Neuron (in vitro differentiated cells): ENCODE measurements around the gene IHH.

Experiments
- H2AFZ ChIP-seq: one replicate; pipeline ENCODE4 v1.6.1; 2013; ENCODE audit warnings: low read depth, mild to moderate bottlenecking, inconsistent platforms, low read length, moderate library complexity
- H3K27me3 ChIP-seq: one replicate; pipeline ENCODE4 v1.6.1; 2013; ENCODE audit warnings: low read length; ENCODE audit not compliant: insufficient read depth
- H3K36me3 ChIP-seq: one replicate; pipeline ENCODE4 v1.6.1; 2013; ENCODE audit warnings: low read length; ENCODE audit not compliant: insufficient read depth
- H3K4me1 ChIP-seq: one replicate; pipeline ENCODE4 v1.6.1; 2013; ENCODE audit warnings: low read length; ENCODE audit not compliant: insufficient read depth
- H3K4me3 ChIP-seq: 2 replicates; pipeline ENCODE4 v1.5.1; 2013; ENCODE audit warnings: mild to moderate bottlenecking, low read length, moderate library complexity
- H3K9me3 ChIP-seq: one replicate; pipeline ENCODE4 v1.6.1; 2013; ENCODE audit warnings: low read length

Gene IHH

GRCh38 chr2:219017201-219017931, 43.4 kb downstream of the IHH start:
- H3K9me3 ChIP-seq: no peaks in the 10 kb centered on the region
- peaks cover 63% of the 10 kb centered on the region for H3K27me3 ChIP-seq
- no peak overlapping the region for H3K4me3 ChIP-seq
- no peaks in the 10 kb centered on the region for H3K36me3 ChIP-seq
- H2AFZ ChIP-seq: no peak overlapping the region
- no peaks in the 10 kb centered on the region for H3K4me1 ChIP-seq

GRCh38 chr2:219016721-219017120, 44.0 kb downstream of the IHH start:
- peaks cover 59% of the 10 kb centered on the region for H3K27me3 ChIP-seq
- no peaks in the 10 kb centered on the region for H3K4me1 ChIP-seq
- no peak overlapping the region for H3K4me3 ChIP-seq
- H3K9me3 ChIP-seq: no peaks in the 10 kb centered on the region
- H2AFZ ChIP-seq: no peak overlapping the region
- no peaks in the 10 kb centered on the region for H3K36me3 ChIP-seq

GRCh38 chr2:219010873-219011272, 49.8 kb downstream of the IHH start:
- no peaks in the 10 kb centered on the region for H3K36me3 ChIP-seq
- H3K9me3 ChIP-seq: no peaks in the 10 kb centered on the region
- H3K4me1 ChIP-seq: no peaks in the 10 kb centered on the region
- H3K4me3 ChIP-seq: no peak overlapping the region
- H2AFZ ChIP-seq: no peak overlapping the region
- peaks cover 24% of the 10 kb centered on the region for H3K27me3 ChIP-seq

GRCh38 chr2:219010162-219010756, 50.5 kb downstream of the IHH start:
- Histone ChIP-seq H3K4me1 (no peaks in the 10 kb centered on the region), H3K9me3 (no peaks in the 10 kb centered on the region), H2AFZ (no peak overlapping the region), H3K27me3 (peaks cover 28% of the 10 kb centered on the region), H3K4me3 (no peak overlapping the region), H3K36me3 (no peaks in the 10 kb centered on the region)

GRCh38 chr2:219009294-219009693, 51.4 kb downstream of the IHH start:
- H3K9me3 ChIP-seq: no peaks in the 10 kb centered on the region
- H3K36me3 ChIP-seq: no peaks in the 10 kb centered on the region
- no peaks in the 10 kb centered on the region for H3K4me1 ChIP-seq
- H3K27me3 ChIP-seq: peaks cover 27% of the 10 kb centered on the region
- no peak overlapping the region for H3K4me3 ChIP-seq
- H2AFZ ChIP-seq: no peak overlapping the region
